IMR-90 (cell line): Measurements from ENCODE around the gene CTIF. TPM values are rescaled to one million over a fixed set of nuclear protein-coding genes. Genes with fewer than 3 reads are reported as not detected.

Source experiments
- ATAC-seq: fragments of 200-7000 bp; cut with Tn5 transposase; 2 replicates; pipeline ENCODE4 v1.9.1; 2020; ENCODE audit warnings: low read depth, mild to moderate bottlenecking, moderate library complexity
- BruUV-seq: library from RNA; stranded (reverse); fragments of 400-500 nt; replicated peaks from 2 replicates; lab custom pipeline; 2021; lab: Mats Ljungman, UMichigan
- CTCF ChIA-PET: fragments of 300-600 bp; formaldehyde crosslinking; extraction: SDS; loops from one replicate; lab custom pipeline; 2021; ENCODE audit warnings: antibody characterized with exemption; lab: Yijun Ruan, JAX
- POLR2A ChIA-PET: fragments of 300-600 bp; sonication (Branson Sonifier 250); formaldehyde crosslinking; loops from one replicate; lab custom pipeline; 2022; ENCODE audit warnings: antibody characterized with exemption; ENCODE audit not compliant: unreplicated experiment; lab: Charles Lee
- DNase-seq: peaks from one replicate; pipeline ENCODE4 v3.0.0; 2013
- H2AFZ ChIP-seq: replicated peaks from 2 replicates; pipeline ENCODE3; 2013; ENCODE audit warnings: low read length, mild to moderate bottlenecking; ENCODE audit not compliant: poor library complexity
- H2AK5ac ChIP-seq: 2 replicates; pipeline ENCODE4 v1.6.1; 2013; ENCODE audit warnings: low read depth, low read length, inconsistent platforms
- H2AK9ac ChIP-seq: replicated peaks from 2 replicates; pipeline ENCODE3; 2013; ENCODE audit warnings: mild to moderate bottlenecking, low read depth, low read length, moderate library complexity; ENCODE audit not compliant: poor library complexity
- H2BK120ac ChIP-seq: 2 replicates; pipeline ENCODE4 v1.6.1; 2013; ENCODE audit warnings: low read depth, low read length, inconsistent platforms
- H2BK15ac ChIP-seq: 3 replicates; pipeline ENCODE4 v1.6.1; 2013; ENCODE audit warnings: low read depth, low read length, inconsistent platforms
- H2BK20ac ChIP-seq: 2 replicates; pipeline ENCODE4 v1.6.1; 2013; ENCODE audit warnings: low read depth, mild to moderate bottlenecking, inconsistent platforms, low read length, moderate library complexity
- H2BK5ac ChIP-seq: 2 replicates; pipeline ENCODE4 v1.6.1; 2013; ENCODE audit warnings: mild to moderate bottlenecking, low read depth, low read length, inconsistent platforms; ENCODE audit not compliant: poor library complexity, severe bottlenecking
- H3K14ac ChIP-seq: replicated peaks from 2 replicates; pipeline ENCODE4 v1.6.1; 2013; ENCODE audit warnings: low read depth, low read length, inconsistent platforms
- H3K18ac ChIP-seq: 2 replicates; pipeline ENCODE4 v1.6.1; 2013; ENCODE audit warnings: low read depth, low read length, control low read depth
- H3K23ac ChIP-seq: 2 replicates; pipeline ENCODE4 v1.6.1; 2013; ENCODE audit warnings: low read depth, low read length, inconsistent platforms
- H3K27ac ChIP-seq: 2 replicates; pipeline ENCODE4 v1.5.1; 2013; ENCODE audit warnings: mild to moderate bottlenecking, control low read depth, low read length; ENCODE audit not compliant: insufficient read depth
- H3K27me3 ChIP-seq: 2 replicates; pipeline ENCODE4 v1.6.1; 2013; ENCODE audit warnings: low read length; ENCODE audit not compliant: control insufficient read depth, insufficient read depth
- H3K36me3 ChIP-seq: 2 replicates; pipeline ENCODE4 v1.6.1; 2013; ENCODE audit warnings: low read length, mixed read lengths; ENCODE audit not compliant: control insufficient read depth, insufficient read depth
- H3K4ac ChIP-seq: 2 replicates; pipeline ENCODE4 v1.6.1; 2013; ENCODE audit warnings: low read depth, low read length, inconsistent platforms
- H3K4me1 ChIP-seq: 2 replicates; pipeline ENCODE4 v1.6.1; 2013; ENCODE audit warnings: low read length, mixed read lengths; ENCODE audit not compliant: control insufficient read depth, insufficient read depth
- H3K4me2 ChIP-seq: 2 replicates; pipeline ENCODE4 v1.6.1; 2013; ENCODE audit warnings: low read depth, mild to moderate bottlenecking, control low read depth, low read length, moderate library complexity
- H3K4me3 ChIP-seq: 2 replicates; pipeline ENCODE4 v1.5.1; 2013; ENCODE audit warnings: low read depth, mild to moderate bottlenecking, control low read depth, low read length, moderate library complexity; ENCODE audit not compliant: insufficient read depth
- H3K56ac ChIP-seq: 2 replicates; pipeline ENCODE4 v1.6.1; 2013; ENCODE audit warnings: low read length, inconsistent platforms; ENCODE audit not compliant: insufficient read depth; ENCODE audit errors: extremely low read depth
- H3K79me1 ChIP-seq, 2 experiments: 2 replicates each; pipeline ENCODE4 v1.6.1; 2013; ENCODE audit warnings: low read length in 2 of 2, inconsistent platforms in 1 of 2, low read depth in 1 of 2
- H3K9ac ChIP-seq: 2 replicates; pipeline ENCODE4 v1.6.1; 2013; ENCODE audit warnings: low read depth, low read length, control low read depth
- H3K9me1 ChIP-seq: 2 replicates; pipeline ENCODE4 v1.6.1; 2013; ENCODE audit warnings: low read length, inconsistent platforms; ENCODE audit not compliant: insufficient read depth
- H3K9me3 ChIP-seq: 2 replicates; pipeline ENCODE4 v1.6.1; 2013; ENCODE audit warnings: low read length; ENCODE audit not compliant: control insufficient read depth, insufficient read depth
- H4K20me1 ChIP-seq: 2 replicates; pipeline ENCODE4 v1.6.1; 2013; ENCODE audit warnings: low read length, inconsistent platforms; ENCODE audit not compliant: insufficient read depth
- H4K5ac ChIP-seq: 2 replicates; pipeline ENCODE4 v1.6.1; 2013; ENCODE audit warnings: mild to moderate bottlenecking, low read depth, low read length, control low read depth
- H4K8ac ChIP-seq, 2 experiments: 2 replicates each; pipeline ENCODE4 v1.6.1; 2013; ENCODE audit warnings: low read depth in 2 of 2, low read length in 2 of 2, control low read depth in 1 of 2, inconsistent platforms in 1 of 2
- H4K91ac ChIP-seq: 2 replicates; pipeline ENCODE4 v1.6.1; 2013; ENCODE audit warnings: low read depth, low read length, inconsistent platforms; ENCODE audit not compliant: insufficient read depth
- BHLHE40 ChIP-seq: fragments of 150-350 bp; IDR thresholded peaks from 2 replicates; pipeline ENCODE4 v1.6.1; 2016; ENCODE audit warnings: mild to moderate bottlenecking, low read depth, low read length
- CEBPB ChIP-seq: IDR thresholded peaks from 2 replicates; pipeline ENCODE4 v1.6.1; 2012; ENCODE audit warnings: low read depth, low read length, improper control_type of control experiment
- CHD1 ChIP-seq: IDR thresholded peaks from 2 replicates; pipeline ENCODE4 v1.6.1; 2012; ENCODE audit warnings: low read depth, low read length, improper control_type of control experiment
- FOS ChIP-seq: fragments of 150-350 bp; IDR thresholded peaks from 2 replicates; pipeline ENCODE4 v1.6.1; 2016; ENCODE audit warnings: low read depth, low read length
- MAFK ChIP-seq: IDR thresholded peaks from 2 replicates; pipeline ENCODE4 v1.6.1; 2012; ENCODE audit warnings: low read depth, low read length, improper control_type of control experiment
- MAZ ChIP-seq: IDR thresholded peaks from 2 replicates; pipeline ENCODE4 v1.6.1; 2012; ENCODE audit warnings: low read depth, mild to moderate bottlenecking, low read length, improper control_type of control experiment, moderate library complexity, borderline replicate concordance
- WGBS, 2 experiments: methylation state at CpG; one replicate each; pipeline versions ENCODE4 v1.1.5 to v1.1.7; 2013; ENCODE audit warnings: missing lambda C conversion rate in 2 of 2; ENCODE audit not compliant: insufficient read length in 1 of 2; ENCODE audit errors: extremely low coverage in 2 of 2; 5-methylcytosine and 5-hydroxymethylcytosine counted together
- dilution Hi-C: fragments of 300-500 bp; cut with HindIII; formaldehyde crosslinking; loops from one replicate; pipeline ENCODE4 v1.14.3; 2018; ENCODE audit warnings: low sequenced_read_pairs; ENCODE audit not compliant: unreplicated experiment
- in situ Hi-C: fragments of 300-500 bp; cut with MboI; formaldehyde crosslinking; loops from 3 replicates; pipeline ENCODE4 v1.14.3; 2019; ENCODE audit warnings: low sequenced_read_pairs, inconsistent platforms, mixed read lengths
- intact Hi-C: fragments of 100-400 bp; cut with micrococcal nuclease; formaldehyde crosslinking; loops from 2 replicates; pipeline ENCODE4 v1.10.0; 2022
- polyA plus RNA-seq, 3 experiments: library from polyadenylated mRNA; depleted of rRNA; stranded (reverse); fragments of >200 nt; gene quantifications; 2 replicates each; pipeline ENCODE4 v1.2.3, GENCODE V29; 2012; ENCODE audit warnings: low replicate concordance in 1 of 3
- total RNA-seq: library from RNA; depleted of rRNA; stranded (reverse); fragments of >200 nt; gene quantifications from 2 replicates; pipeline ENCODE4 v1.2.3, GENCODE V29; 2012
- TF ChIP-seq, protein P1 (sequence below): fragments of 150-350 bp; IDR thresholded peaks from 2 replicates; pipeline ENCODE4 v1.6.1; 2016; ENCODE audit warnings: low read depth, mild to moderate bottlenecking, low read length, moderate library complexity, borderline replicate concordance
- TF ChIP-seq, protein P2 (sequence below): fragments of 150-350 bp; IDR thresholded peaks from 2 replicates; pipeline ENCODE4 v1.6.1; 2017; ENCODE audit warnings: mild to moderate bottlenecking, antibody characterized with exemption, low read length, low read depth
- TF ChIP-seq, protein P3 (sequence below): conservative IDR thresholded peaks from 2 replicates; pipeline ENCODE4 v1.5.1; 2012; ENCODE audit warnings: mild to moderate bottlenecking, low read depth, low read length, improper control_type of control experiment

CTIF gene
- total and polyA plus RNA-seq, 2 of the 4 experiments (the other 2 are of a cell fraction): 25.1 to 57.0 TPM

DNA sequence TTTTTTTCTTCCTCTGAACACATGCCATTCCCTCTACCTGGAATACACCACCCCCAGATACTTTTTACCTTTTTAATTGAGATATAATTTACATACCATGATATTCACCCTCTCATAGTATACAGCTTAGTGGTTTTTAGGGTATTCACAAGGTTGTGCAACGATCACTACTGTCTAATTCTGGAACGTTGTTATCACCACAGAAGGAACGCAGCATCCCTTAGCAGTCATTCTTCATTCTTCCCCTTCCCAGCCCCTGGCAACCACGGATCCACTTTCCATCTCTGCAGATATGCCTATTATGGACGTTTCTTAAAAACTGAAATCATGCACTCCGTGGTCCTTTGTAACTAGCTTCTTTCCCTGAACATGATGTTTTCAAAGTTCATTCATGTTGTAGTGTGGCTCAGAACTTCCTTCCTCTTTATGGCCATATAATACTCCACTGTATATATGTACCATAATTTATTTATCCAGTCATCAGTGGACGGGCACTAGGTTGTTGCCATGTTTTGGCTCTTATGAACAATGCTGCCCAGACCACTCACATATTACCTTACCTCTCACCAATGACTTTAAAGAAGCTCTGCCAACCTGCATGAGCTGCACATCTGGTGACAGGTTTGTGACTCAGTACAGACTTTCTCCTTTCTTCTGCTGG, 168.9 kb downstream of the CTIF start:
- peaks cover 31% of the 10 kb centered on the region for H3K9me1 ChIP-seq
- ChIA-PET POLR2A (no interaction called here), CTCF (interaction anchor here (0.5 kb wide), 1 partner anchor 19 kb away, joined by 3 read pairs; no protein-coding TSS in a partner anchor)
- ATAC-seq (no peak), DNase-seq (no peak)
- no peak for TF ChIP-seq FOS
- TF ChIP-seq, protein P1, sequence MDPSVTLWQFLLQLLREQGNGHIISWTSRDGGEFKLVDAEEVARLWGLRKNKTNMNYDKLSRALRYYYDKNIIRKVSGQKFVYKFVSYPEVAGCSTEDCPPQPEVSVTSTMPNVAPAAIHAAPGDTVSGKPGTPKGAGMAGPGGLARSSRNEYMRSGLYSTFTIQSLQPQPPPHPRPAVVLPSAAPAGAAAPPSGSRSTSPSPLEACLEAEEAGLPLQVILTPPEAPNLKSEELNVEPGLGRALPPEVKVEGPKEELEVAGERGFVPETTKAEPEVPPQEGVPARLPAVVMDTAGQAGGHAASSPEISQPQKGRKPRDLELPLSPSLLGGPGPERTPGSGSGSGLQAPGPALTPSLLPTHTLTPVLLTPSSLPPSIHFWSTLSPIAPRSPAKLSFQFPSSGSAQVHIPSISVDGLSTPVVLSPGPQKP: no peak
- TF ChIP-seq MAZ: no peak
- TF ChIP-seq MAFK: no peak
- TF ChIP-seq, protein P2, sequence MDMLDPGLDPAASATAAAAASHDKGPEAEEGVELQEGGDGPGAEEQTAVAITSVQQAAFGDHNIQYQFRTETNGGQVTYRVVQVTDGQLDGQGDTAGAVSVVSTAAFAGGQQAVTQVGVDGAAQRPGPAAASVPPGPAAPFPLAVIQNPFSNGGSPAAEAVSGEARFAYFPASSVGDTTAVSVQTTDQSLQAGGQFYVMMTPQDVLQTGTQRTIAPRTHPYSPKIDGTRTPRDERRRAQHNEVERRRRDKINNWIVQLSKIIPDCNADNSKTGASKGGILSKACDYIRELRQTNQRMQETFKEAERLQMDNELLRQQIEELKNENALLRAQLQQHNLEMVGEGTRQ: no peak
- no peak for TF ChIP-seq CEBPB
- TF ChIP-seq BHLHE40: no peak
- TF ChIP-seq, protein P3, sequence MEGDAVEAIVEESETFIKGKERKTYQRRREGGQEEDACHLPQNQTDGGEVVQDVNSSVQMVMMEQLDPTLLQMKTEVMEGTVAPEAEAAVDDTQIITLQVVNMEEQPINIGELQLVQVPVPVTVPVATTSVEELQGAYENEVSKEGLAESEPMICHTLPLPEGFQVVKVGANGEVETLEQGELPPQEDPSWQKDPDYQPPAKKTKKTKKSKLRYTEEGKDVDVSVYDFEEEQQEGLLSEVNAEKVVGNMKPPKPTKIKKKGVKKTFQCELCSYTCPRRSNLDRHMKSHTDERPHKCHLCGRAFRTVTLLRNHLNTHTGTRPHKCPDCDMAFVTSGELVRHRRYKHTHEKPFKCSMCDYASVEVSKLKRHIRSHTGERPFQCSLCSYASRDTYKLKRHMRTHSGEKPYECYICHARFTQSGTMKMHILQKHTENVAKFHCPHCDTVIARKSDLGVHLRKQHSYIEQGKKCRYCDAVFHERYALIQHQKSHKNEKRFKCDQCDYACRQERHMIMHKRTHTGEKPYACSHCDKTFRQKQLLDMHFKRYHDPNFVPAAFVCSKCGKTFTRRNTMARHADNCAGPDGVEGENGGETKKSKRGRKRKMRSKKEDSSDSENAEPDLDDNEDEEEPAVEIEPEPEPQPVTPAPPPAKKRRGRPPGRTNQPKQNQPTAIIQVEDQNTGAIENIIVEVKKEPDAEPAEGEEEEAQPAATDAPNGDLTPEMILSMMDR: no peak
- TF ChIP-seq CHD1: no peak
- H3K27ac ChIP-seq: no peak overlapping the region
- H3K4me3 ChIP-seq: no peak overlapping the region
- no peak overlapping the region for H3K18ac ChIP-seq
- no peak overlapping the region for H2BK15ac ChIP-seq
- in situ Hi-C loops (no loop called here), intact Hi-C loops (no loop called here), dilution Hi-C loops (no loop called here)
- 0 out of 2 replicates have a peak, but pooled peaks cover 2% of the 10 kb centered on the region for H3K4me1 ChIP-seq
- BruUV-seq: no TSS peak
- no peak overlapping the region for H4K8ac ChIP-seq
- H3K4me2 ChIP-seq: no peak overlapping the region
- no peak overlapping the region for H4K5ac ChIP-seq
- H3K27me3 ChIP-seq: no peaks in the 10 kb centered on the region
- no peak overlapping the region for H2BK120ac ChIP-seq
- H4K20me1 ChIP-seq: peaks cover 77% of the 10 kb centered on the region
- H3K23ac ChIP-seq: no peak overlapping the region
- H2AK5ac ChIP-seq: no peak overlapping the region
- no peak overlapping the region for H2AK9ac ChIP-seq
- H2BK20ac ChIP-seq: no peak overlapping the region
- H3K56ac ChIP-seq: no peak overlapping the region
- H3K9ac ChIP-seq: no peak overlapping the region
- H4K91ac ChIP-seq: no peak overlapping the region
- peaks cover 32% of the 10 kb centered on the region for H3K36me3 ChIP-seq
- no peak overlapping the region for H3K14ac ChIP-seq
- peaks cover 60 to 92% of the 10 kb centered on the region in 2 experiments for H3K79me1 ChIP-seq
- WGBS, 2 experiments: 90% methylated on average over 2 of the region's 7 CpGs; no CpG with 5 or more reads in 1 of the 2 experiments
- H3K9me3 ChIP-seq: no peaks in the 10 kb centered on the region
- no peak overlapping the region for H3K4ac ChIP-seq
- H2AFZ ChIP-seq: no peak overlapping the region
- no peak overlapping the region for H2BK5ac ChIP-seq
